HT-29 (cell line): ENCODE results near the gene LRRC42. TPM values are rescaled to one million over a fixed set of nuclear protein-coding genes. Genes with fewer than 3 reads are reported as not detected.
"Not testable (repeated sequence)": the region's sequence is repeated elsewhere in the genome, so short reads cannot be mapped to it uniquely, and the experiment has no call there.

Experiments used
- DNase-seq: peaks from one replicate; pipeline ENCODE4 v3.0.0-alpha.2; 2015; ENCODE audit warnings: low spot score
- total RNA-seq: library from RNA; depleted of rRNA; stranded (reverse); fragments of >200 nt; shearing (Covaris generic); gene quantifications from 2 replicates; pipeline ENCODE4 v1.2.3, GENCODE V29; 2014

The LRRC42 gene
- total RNA-seq, 1 experiment from 2014 or later = 32.6 TPM

GRCh38 chr1:53967409-53968124 is 21.4 kb downstream of the LRRC42 start:
- no peak for DNase-seq

GRCh38 chr1:53968125-53968513 is 22.0 kb downstream of the LRRC42 start:
- no peak for DNase-seq

- DNase-seq = not testable (repeated sequence)
Observed at GRCh38 chr1:53969323-53969722, 23.2 kb downstream of the LRRC42 start.

GRCh38 chr1:53971718-53972117 is 25.6 kb downstream of the LRRC42 start:
- no peak for DNase-seq

- no peak for DNase-seq
Observed at GRCh38 chr1:53975861-53976260, 29.7 kb downstream of the LRRC42 start.

- DNase-seq = no peak
Observed at GRCh38 chr1:53979712-53980450, 33.7 kb downstream of the LRRC42 start.

GRCh38 chr1:53981220-53981619 is 35.1 kb downstream of the LRRC42 start:
- DNase-seq = no peak

GRCh38 chr1:53982034-53982762 is 36.0 kb downstream of the LRRC42 start:
- DNase-seq = peak; percentile 11

GRCh38 chr1:53982763-53983104 is 36.6 kb downstream of the LRRC42 start:
- peak; percentile 65 for DNase-seq

- DNase-seq = no peak
Observed at GRCh38 chr1:53984726-53985125, 38.6 kb downstream of the LRRC42 start.

- DNase-seq = no peak
Observed at GRCh38 chr1:53986458-53986857, 40.3 kb downstream of the LRRC42 start.

GRCh38 chr1:53987880-53988279 is 41.7 kb downstream of the LRRC42 start:
- no peak for DNase-seq

GRCh38 chr1:53992085-53992874 is 46.1 kb downstream of the LRRC42 start:
- DNase-seq = peak; percentile 57

- DNase-seq = not testable (repeated sequence)
Observed at GRCh38 chr1:53994516-53994915, 48.4 kb downstream of the LRRC42 start.

GRCh38 chr1:53995683-53996082 is 49.5 kb downstream of the LRRC42 start:
- DNase-seq = no peak

- no peak for DNase-seq
Observed at GRCh38 chr1:53998223-53998622, 52.1 kb downstream of the LRRC42 start.

- no peak for DNase-seq
Observed at GRCh38 chr1:53999920-54000319, 53.8 kb downstream of the LRRC42 start.

- no peak for DNase-seq
Observed at GRCh38 chr1:54001591-54001990, 55.4 kb downstream of the LRRC42 start.

- no peak for DNase-seq
Observed at GRCh38 chr1:54002544-54003248, 56.5 kb downstream of the LRRC42 start.

- no peak for DNase-seq
Observed at GRCh38 chr1:54003249-54003646, 57.1 kb downstream of the LRRC42 start.
